SK-MEL-5 (cell line): Measurements from ENCODE around the gene PTPRC. TPM values are rescaled to one million over a fixed set of nuclear protein-coding genes. Genes with fewer than 3 reads are reported as not detected.

Experiments
- DNase-seq: peaks from one replicate; pipeline ENCODE4 v3.0.0-alpha.2; 2016; ENCODE audit warnings: low read depth, low spot score
- in situ Hi-C: cut with HindIII; loops from 2 replicates; pipeline ENCODE4 v1.10.0; 2016; ENCODE audit warnings: low sequenced_read_pairs, high pct_unique_total_duplicates, low pct_unique_long_range_greater_than_20kb
- total RNA-seq: library from RNA; depleted of rRNA; stranded (reverse); fragments of >200 nt; shearing (Covaris generic); gene quantifications from 2 replicates; pipeline ENCODE4 v1.2.3, GENCODE V29; 2014; rRNA removed

The PTPRC gene
- total RNA-seq, 1 experiment from 2014 or later, result 0.45 TPM

DNA sequence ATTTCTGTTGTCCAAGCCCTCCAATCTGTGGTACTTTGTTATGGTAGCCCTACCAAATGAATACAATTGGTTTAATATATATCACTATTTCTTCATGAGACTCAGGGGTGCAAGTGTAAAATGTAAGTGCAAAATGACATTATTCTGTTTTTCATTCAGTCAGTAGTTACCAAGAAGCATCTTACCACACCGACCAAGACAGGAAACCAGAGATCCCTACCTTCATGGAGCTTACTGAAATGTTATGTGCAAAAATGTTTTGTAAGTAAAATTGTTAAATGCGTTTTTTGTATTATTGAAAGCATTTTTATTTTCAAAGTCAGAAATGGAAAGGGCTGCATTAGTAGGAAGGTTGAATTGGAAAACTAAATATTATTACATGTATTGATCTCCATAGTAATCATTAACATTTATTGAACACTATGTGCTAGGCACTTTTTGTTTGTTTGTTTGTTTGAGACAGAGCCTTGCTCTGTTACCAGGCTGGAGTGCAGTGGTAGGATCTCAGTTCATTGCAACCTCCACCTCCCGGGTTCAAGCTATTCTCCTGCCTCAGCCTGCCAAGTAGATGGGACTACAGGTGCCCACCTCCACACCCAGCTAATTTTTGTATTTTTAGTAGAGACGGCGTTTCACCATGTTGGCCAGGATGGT is 166.8 kb downstream of the PTPRC start:
- DNase-seq, result no peak
- in situ Hi-C loops, result no loop called here

DNA sequence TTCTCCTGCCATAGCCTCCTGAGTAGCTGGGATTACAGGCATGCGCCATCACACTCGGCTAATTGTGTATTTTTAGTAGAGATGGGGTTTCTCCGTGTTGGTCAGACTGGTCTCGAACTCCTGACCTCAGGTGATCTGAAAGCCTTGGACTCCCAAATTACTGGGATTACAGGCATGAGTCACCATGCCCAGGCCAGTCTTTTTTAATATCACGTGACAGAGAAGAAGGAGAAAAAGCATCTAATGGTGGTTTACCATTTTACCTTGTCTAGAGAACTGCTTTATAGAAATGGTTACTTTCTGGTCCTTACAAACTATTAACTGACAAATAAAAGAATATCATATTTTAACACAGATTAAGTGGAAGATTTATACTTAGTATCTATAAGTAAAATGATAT is 168.0 kb downstream of the PTPRC start:
- in situ Hi-C loops, result no loop called here
- no peak for DNase-seq

Other genes with a start within 250 kb of the PTPRC start
- gene ATP6V1G3, start 98.4 kb upstream of the PTPRC start, total RNA-seq, result not detected in 2 replicates